Measurements from ENCODE around the gene MMP23B.

GRCh38 chr1:1612104-1612400 lies 19.9 kb upstream of the MMP23B start:
- TF ChIP-seq JUNB (IDR thresholded peaks at IDR 0.05; ENCODE audit: unreplicated experiment) (no peak), POLR2AphosphoS5 (IDR thresholded peaks at IDR 0.05; ENCODE audit: low read depth) (no peak), NANOG (IDR thresholded peaks at IDR 0.05; ENCODE audit: borderline replicate concordance) (no peak), CTCF (conservative IDR thresholded peaks at IDR 0.05; ENCODE audit: low read depth in 2 of 2) (no peak), REST (IDR thresholded peaks at IDR 0.05; ENCODE audit: unreplicated experiment) (no peak), CREB1 (CRISPR knock-in tag; IDR thresholded peaks at IDR 0.05; ENCODE audit: low read depth) (no peak), STAT1 (IDR thresholded peaks at IDR 0.05; ENCODE audit: unreplicated experiment) (no peak), EZH2 (IDR thresholded peaks at IDR 0.05; ENCODE audit: low read depth, unreplicated experiment) (no peak), EZH2phosphoT487 (IDR thresholded peaks at IDR 0.05; ENCODE audit: unreplicated experiment) (no peak)

Data from GM23338 (cell line).